Measurements from ENCODE around the gene TTYH1.

TTYH1 gene

GRCh38 chr19:54422136-54422535 is 6.9 kb downstream of the TTYH1 start:
- DNase-seq (ENCODE audit: low read depth in 2 of 2) = no peak

- DNase-seq (ENCODE audit: low read depth in 2 of 2) = no peak
Measured at GRCh38 chr19:54424201-54424600, 8.9 kb downstream of the TTYH1 start.

- DNase-seq (ENCODE audit: low read depth in 2 of 2) = no peak
Measured at GRCh38 chr19:54424660-54425381, 9.6 kb downstream of the TTYH1 start.

DNA sequence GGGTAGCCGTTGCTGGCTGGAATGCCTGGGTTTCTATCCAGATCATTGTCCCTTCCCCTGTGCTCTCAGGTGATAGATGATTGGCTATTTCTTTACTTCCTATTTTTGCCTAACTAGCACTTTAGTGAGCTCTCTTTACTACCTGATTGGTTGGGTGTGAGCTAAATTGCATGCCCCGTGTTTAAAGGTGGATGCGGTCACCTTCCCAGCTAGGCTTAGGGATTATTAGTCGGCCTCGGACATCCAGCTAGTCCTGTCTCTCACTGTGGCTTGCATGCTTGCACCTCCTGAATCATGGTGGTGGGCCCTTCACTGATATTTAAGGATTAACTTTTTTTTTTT is 10.1 kb downstream of the TTYH1 start:
- no peak for DNase-seq (ENCODE audit: low read depth in 2 of 2)

DNA sequence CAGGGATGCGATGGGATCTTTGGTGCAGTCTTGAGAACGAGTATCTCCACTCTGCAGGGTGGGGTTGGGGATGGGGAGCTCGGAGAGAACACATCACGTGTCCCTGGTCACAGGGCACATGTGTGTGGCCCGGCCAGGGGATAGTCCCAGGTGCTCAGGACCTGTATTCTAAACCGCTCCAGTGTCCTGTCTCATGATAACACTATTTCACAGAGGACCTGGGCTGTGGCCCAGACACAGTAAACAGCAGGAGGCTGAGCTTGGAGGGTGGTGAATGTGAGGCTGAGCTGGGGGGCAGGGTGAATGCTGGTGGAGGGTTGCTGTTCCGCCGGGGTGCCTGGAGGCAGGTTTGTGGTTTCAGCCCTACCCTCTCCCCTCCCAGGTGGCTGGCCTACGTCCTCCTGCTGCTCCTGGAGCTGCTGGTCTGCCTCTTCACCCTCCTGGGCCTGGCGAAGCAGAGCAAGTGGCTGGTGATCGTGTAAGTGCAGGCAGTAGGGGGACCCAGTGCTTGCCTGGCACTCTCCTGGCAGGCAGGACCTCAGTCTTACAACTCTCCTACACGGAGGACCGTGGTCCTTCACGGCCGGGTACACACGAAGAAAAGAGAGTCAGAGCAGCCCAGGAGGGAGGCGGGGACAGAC is 11.1 kb downstream of the TTYH1 start:
- no peak for DNase-seq (ENCODE audit: low read depth in 2 of 2)

DNA sequence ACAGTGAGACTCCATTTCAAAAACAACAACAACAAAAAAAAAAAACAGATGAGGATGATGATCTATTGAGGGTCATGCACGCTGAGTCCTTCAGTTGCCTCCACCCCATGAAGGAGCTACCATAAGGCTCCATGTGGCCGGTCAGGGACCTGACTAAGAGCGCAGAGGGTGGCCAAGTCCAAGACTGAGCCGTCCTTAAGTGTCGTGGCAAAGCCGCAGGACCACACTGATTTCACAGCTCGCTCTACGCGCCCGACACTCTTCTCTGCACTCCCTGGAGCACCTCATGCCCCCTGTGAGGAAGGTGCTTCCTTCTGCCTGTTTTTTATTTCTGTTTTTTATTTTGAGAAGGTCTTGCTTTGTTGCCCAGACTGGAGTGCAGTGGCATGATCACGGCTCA is 12.3 kb downstream of the TTYH1 start:
- DNase-seq (ENCODE audit: low read depth in 2 of 2) = no peak

- DNase-seq (ENCODE audit: low read depth in 2 of 2) = no peak
Measured at GRCh38 chr19:54428323-54429175, 13.3 kb downstream of the TTYH1 start.

DNA sequence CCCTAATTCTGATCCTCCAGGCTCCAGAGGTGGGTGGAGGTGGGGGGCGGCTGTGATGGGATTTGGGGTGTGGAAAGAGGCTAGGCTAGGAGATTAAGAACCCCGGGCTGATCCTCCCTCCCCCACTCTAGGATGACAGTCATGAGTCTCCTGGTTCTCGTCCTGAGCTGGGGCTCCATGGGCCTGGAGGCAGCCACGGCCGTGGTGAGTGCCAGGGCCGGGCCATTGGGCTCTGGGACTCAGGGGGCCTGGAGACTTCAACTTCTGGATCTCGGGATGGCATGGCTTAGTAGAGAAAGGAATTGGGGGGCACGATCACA is 13.9 kb downstream of the TTYH1 start:
- no peak for DNase-seq (ENCODE audit: low read depth in 2 of 2)

DNA sequence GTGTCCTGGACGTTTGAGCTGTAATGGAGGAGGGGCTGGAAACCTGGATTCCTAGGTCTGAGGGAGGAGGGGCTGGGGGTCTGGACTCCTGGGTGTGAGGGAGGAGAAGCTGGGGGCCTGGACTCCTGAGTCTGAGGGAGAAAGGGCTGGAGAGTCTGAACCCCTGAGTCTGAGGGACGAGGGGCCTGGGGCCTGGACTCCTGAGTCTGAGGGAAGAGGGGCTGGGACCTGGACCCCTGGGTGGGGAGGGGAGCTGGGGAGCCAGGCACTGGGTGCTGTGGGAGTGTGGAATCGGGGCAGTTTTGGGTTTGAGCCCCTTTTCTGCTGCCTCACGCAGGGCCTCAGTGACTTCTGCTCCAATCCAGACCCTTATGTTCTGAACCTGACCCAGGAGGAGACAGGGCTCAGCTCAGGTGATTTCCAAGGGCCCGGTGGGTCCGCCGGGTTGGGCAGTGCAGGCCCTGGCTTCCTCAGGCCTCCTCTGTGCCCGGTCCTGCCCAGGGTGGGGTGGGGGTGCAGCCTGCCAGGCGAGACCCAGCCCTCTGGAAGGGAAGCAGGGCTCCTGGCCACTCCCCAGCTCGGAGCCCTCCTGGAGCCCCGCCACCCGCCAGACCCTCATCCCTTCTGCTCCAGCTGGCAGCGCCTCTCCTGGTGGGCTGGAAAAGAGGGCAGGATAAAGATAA is 14.4 kb downstream of the TTYH1 start:
- no peak for DNase-seq (ENCODE audit: low read depth in 2 of 2)

DNA sequence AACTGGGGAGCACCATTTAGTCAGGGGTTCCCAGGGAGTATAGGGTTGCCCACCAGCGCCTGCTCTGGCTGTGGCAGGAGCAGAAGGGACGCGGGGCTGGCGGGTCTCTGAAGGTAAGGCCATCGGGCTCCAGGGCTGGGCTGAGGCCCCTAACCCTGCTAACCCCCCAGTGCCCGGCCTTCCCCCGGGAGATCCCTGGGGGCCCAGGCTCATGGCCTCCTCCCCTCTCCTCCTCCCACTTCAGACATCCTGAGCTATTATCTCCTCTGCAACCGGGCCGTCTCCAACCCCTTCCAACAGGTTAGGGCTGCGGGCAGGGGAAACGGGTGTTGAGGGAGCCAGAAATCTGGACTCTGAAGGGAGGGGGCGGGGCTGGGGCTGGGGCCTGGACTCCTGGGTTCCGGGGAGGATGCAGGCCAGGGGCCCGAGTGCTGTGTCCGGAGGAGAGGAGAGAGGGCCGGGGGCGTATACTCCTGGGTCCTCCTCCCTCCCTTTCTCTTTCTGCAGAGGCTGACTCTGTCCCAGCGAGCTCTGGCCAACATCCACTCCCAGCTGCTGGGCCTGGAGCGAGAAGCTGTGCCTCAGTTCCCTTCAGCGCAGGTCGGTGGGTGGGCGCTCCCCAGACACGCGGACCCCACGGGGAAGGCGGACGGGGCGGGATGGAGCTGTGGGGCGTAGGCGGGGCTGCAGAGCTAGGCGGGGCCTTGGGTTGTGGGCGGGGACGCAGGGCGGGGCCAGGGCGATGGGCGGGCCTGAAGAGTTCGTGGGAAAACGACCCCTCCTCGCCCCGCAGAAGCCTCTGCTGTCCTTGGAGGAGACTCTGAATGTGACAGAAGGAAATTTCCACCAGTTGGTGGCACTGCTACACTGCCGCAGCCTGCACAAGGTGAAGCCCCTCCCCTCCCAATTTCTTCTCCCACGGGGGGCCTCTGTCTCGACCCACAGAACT is 15.3 kb downstream of the TTYH1 start:
- DNase-seq (ENCODE audit: low read depth in 2 of 2) = peak in 1 of 2 donors; percentile 38

- no peak for DNase-seq (ENCODE audit: low read depth in 2 of 2)
Measured at GRCh38 chr19:54431255-54431838, 16.1 kb downstream of the TTYH1 start.

- DNase-seq (ENCODE audit: low read depth in 2 of 2) = no peak
Measured at GRCh38 chr19:54432144-54432738, 17.0 kb downstream of the TTYH1 start.

DNA sequence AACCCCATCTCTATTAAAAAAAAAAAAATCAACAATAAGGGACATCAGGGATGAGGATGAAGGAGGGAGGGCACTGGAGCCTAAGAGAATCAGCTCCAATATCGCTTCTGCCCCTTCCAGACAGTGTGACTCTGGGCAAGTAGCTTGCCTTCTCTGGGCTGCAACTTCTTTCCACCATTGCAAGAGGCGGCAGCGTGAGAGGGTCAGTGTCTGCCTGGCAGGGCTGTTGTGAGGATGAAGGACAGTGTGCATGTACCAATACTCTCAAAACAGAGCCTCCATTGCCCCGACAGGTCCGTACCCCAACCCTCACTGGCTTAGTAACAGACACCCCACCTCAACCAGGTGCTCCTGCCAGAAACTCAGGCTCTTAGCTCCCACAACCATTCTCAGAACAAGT is 18.4 kb downstream of the TTYH1 start:
- DNase-seq (ENCODE audit: low read depth in 2 of 2) = no peak

GRCh38 chr19:54434112-54434872 is 19.0 kb downstream of the TTYH1 start:
- DNase-seq (ENCODE audit: low read depth in 2 of 2) = no peak

DNA sequence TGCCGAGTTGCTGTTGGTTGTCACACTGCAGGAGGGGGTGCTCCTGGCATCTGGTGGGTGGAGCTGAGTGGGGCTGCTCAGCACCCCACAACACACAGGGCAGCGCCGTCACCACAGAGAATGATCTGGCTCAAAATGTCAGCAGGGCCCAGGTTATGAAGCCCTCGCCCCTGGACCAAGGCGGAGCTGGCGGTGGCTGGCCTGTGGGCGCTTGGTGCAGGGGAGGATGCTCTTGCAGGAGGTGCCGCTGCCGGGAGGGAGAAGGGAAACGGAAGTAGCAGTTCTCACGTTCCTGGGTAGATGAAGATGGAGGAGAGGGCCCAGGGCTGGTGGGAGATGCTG is 19.6 kb downstream of the TTYH1 start:
- no peak for DNase-seq (ENCODE audit: low read depth in 2 of 2)

DNA sequence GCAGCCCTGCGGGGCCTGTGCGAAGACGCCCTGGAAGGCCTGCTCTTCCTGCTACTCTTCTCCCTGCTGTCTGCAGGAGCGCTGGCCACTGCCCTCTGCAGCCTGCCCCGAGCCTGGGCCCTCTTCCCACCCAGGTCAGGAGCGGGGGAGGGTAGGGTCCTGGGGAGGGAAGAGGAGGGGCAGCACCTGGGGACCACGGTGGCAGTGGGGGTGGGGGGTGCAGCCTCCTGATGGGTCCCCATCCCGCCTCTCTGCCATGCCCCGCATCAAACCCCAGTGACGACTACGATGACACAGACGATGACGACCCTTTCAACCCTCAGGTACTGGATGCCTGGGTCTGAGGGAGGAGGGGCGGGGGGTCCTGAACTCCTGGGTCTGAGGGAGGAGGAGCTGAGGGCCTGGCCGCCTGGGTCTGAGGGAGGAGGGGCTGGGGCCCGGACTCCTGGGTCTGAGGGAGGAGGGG is 20.3 kb downstream of the TTYH1 start:
- no peak for DNase-seq (ENCODE audit: low read depth in 2 of 2)

DNA sequence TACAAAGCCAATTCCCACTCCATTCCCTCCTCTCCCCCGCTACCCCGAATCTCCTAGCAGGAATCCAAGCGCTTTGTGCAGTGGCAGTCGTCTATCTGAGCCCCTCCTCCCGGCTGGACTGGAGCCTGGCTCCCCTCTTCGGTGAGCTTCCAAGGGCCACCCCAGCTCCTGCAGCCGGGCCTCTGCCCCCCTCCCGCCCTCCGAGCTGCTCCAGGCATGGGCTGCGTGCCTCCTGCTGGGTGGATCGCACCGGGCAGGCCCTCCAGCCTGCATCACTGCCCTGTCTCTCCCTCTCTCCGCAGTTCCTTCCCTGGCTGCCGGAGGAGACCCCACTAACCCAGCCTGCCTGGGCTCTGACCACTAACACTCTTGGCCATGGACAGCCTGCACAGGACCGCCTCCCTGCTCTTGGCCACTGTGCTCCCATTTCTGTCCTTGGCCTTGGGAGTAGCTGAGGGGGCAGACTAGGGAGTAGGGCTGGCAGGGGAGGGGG is 20.8 kb downstream of the TTYH1 start:
- no peak for DNase-seq (ENCODE audit: low read depth in 2 of 2)

GRCh38 chr19:54436628-54437252 is 21.5 kb downstream of the TTYH1 start:
- no peak for DNase-seq (ENCODE audit: low read depth in 2 of 2)
